ENCODE results near the gene PIK3R5.

Gene PIK3R5

DNA sequence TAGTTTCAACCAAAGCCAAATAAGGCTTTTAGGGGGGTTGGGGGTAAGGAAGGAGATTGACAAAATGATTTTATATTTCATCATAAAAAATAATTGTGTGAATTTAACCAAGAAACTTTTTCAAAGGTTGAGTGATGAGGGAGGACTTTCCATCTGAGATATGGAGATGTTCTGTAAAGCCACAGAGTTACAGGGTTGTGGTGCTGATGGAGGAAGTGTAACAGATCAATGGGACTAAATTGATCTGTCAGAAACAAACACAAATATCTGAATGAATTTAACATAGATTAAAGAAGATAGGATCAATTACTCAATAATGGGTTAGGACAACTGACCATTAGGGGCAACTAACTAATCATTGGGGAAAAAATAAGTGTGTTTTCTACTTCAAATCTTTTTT, 14.2 kb upstream of the PIK3R5 start:
- no peak for DNase-seq

DNA sequence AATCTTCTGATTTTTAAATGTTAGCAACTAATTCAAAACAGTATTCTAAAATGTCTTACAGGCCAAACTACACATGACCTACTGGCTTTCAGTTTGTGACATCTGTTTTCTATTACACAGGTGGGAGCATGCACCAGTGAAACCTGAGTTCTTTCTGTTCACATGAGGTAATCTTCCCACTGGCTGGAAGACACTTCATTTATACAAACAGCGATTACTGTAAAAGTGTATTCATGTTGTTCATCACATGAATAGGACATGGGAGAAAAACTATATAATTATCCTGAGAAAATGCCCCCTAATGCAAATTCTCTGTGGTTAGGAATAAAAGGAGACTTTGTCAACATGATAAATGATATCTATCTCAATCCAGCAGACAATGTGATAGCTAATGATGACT, 11.1 kb upstream of the PIK3R5 start:
- Histone ChIP-seq H3K27ac (no peak overlapping the region), H3K27me3 (ENCODE audit: insufficient read depth, low read depth, severe bottlenecking) (no peaks in the 10 kb centered on the region), H3K9me3 (ENCODE audit: severe bottlenecking) (peaks cover 2% of the 10 kb centered on the region), H3K36me3 (no peaks in the 10 kb centered on the region), H3K4me3 (ENCODE audit: low read depth, low read length) (no peak overlapping the region)
- TF ChIP-seq, protein P1, sequence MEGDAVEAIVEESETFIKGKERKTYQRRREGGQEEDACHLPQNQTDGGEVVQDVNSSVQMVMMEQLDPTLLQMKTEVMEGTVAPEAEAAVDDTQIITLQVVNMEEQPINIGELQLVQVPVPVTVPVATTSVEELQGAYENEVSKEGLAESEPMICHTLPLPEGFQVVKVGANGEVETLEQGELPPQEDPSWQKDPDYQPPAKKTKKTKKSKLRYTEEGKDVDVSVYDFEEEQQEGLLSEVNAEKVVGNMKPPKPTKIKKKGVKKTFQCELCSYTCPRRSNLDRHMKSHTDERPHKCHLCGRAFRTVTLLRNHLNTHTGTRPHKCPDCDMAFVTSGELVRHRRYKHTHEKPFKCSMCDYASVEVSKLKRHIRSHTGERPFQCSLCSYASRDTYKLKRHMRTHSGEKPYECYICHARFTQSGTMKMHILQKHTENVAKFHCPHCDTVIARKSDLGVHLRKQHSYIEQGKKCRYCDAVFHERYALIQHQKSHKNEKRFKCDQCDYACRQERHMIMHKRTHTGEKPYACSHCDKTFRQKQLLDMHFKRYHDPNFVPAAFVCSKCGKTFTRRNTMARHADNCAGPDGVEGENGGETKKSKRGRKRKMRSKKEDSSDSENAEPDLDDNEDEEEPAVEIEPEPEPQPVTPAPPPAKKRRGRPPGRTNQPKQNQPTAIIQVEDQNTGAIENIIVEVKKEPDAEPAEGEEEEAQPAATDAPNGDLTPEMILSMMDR (IDR thresholded peaks at IDR 0.05; ENCODE audit: low read depth, low read length) = no peak
- no peak for DNase-seq

More for the DNA sequence above, 14.2 kb upstream of the PIK3R5 start:
- no peak overlapping the region for H3K4me3 ChIP-seq (ENCODE audit: low read depth, low read length)
- TF ChIP-seq, protein P1 (IDR thresholded peaks at IDR 0.05; ENCODE audit: low read depth, low read length) = no peak
- H3K9me3 ChIP-seq (ENCODE audit: severe bottlenecking) = no peaks in the 10 kb centered on the region
- H3K36me3 ChIP-seq = no peaks in the 10 kb centered on the region
- H3K27me3 ChIP-seq (ENCODE audit: insufficient read depth, low read depth, severe bottlenecking) = no peaks in the 10 kb centered on the region
- no peak overlapping the region for H3K27ac ChIP-seq

DNA sequence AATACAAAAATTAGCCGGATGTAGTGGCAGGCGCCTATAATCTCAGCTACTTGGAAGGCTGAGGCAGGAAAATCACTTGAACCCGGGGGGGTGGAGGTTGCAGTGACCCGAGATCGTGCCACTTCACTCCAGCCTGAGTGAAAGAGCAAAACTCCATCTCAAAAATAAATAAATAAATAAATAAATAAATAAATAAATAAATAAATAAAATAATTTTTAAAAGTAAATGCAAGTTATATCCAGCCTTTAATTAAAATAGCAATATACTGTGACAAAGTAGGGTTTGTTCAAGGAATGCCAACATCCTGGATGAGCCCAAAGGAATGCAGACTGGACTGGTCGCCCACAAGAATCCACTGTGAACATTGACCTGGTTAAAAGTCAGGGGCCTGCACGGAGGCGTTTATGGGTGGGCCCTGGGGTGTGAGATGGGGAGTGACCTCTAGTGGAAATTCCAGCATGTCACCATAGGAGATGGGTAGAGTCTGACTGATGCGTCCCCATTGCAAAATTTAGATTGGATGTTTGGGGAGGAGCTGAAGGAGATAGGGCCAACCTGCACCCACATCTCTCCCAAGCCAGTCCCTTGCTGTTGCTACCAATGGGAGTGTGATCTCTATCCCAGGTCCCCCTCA, 9.7 kb upstream of the PIK3R5 start:
- Histone ChIP-seq H3K27me3 (ENCODE audit: insufficient read depth, low read depth, severe bottlenecking) (no peaks in the 10 kb centered on the region), H3K9me3 (ENCODE audit: severe bottlenecking) (peaks cover 2% of the 10 kb centered on the region)

DNA sequence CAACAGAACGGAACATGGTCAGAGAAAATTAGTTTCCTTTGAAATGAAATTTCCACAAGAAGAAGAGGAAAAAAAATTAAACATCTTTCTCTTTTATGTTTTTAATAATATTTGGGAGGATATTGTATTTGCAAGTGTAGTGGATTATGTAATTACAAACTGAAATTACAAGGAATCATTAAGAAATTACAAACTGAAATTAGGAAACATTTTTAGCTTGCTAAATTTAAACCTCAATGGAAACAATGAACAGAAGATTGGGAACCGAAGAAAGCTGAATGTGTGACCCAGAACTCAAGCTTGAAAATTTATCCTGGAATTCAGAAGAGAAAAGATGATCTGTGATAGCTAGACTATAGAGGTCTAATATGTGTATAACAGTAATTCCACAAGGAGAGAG, 4.4 kb upstream of the PIK3R5 start:
- no peak overlapping the region for H3K4me3 ChIP-seq (ENCODE audit: low read depth, low read length)
- H3K27me3 ChIP-seq (ENCODE audit: insufficient read depth, low read depth, severe bottlenecking) = no peaks in the 10 kb centered on the region
- no peaks in the 10 kb centered on the region for H3K36me3 ChIP-seq
- DNase-seq = no peak
- H3K27ac ChIP-seq = no peak overlapping the region
- TF ChIP-seq, protein P1 (IDR thresholded peaks at IDR 0.05; ENCODE audit: low read depth, low read length) = no peak
- H3K9me3 ChIP-seq (ENCODE audit: severe bottlenecking) = peaks cover 2% of the 10 kb centered on the region

More for the DNA sequence above, 9.7 kb upstream of the PIK3R5 start:
- TF ChIP-seq, protein P1 (IDR thresholded peaks at IDR 0.05; ENCODE audit: low read depth, low read length) = no peak
- Histone ChIP-seq H3K36me3 (no peaks in the 10 kb centered on the region), H3K27ac (no peak overlapping the region), H3K4me3 (ENCODE audit: low read depth, low read length) (no peak overlapping the region)
- DNase-seq = no peak

DNA sequence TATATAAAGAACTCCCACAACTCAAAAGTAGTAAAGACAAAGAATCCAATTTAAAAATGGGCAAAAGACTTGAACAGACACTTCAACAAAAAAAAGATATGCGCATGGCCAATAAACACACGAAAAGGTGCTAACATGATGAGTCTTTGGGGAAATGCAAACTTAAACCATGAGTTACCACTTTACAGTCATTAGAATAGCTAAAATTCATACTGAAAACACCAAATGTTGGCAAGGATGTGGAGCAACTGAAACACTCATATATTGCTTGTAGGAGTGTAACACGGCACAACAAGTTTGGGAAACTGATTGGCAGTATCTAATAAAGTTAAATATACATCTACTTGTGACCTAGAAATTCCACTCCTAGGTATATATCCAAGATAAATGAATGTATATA, 3.0 kb upstream of the PIK3R5 start:
- Histone ChIP-seq H3K9me3 (ENCODE audit: severe bottlenecking) (peaks cover 2% of the 10 kb centered on the region), H3K4me3 (ENCODE audit: low read depth, low read length) (no peak overlapping the region), H3K27me3 (ENCODE audit: insufficient read depth, low read depth, severe bottlenecking) (no peaks in the 10 kb centered on the region), H3K36me3 (no peaks in the 10 kb centered on the region), H3K27ac (no peak overlapping the region)
- no peak for DNase-seq
- TF ChIP-seq, protein P1 (IDR thresholded peaks at IDR 0.05; ENCODE audit: low read depth, low read length) = no peak

DNA sequence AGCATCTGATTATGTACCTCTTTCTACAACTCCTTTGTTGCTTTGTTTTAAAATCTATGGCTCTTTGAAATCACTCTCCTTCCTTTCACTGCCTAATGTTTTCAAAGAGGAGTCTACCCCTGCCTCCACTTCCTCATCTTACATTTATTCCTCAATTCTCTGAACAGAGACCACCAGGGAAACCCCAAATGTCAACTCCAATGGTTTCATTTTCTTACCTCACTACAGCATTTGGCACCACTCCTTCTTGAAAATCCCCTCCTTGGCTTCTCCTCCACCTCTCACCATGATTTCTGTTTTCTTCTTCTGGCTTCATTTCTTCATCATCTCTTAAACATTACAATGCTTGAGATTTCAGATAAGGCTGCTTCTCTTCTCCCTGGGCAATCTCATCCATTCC, 2.4 kb upstream of the PIK3R5 start:
- H3K27me3 ChIP-seq (ENCODE audit: insufficient read depth, low read depth, severe bottlenecking) = no peaks in the 10 kb centered on the region
- no peak overlapping the region for H3K4me3 ChIP-seq (ENCODE audit: low read depth, low read length)
- peaks cover 2% of the 10 kb centered on the region for H3K9me3 ChIP-seq (ENCODE audit: severe bottlenecking)
- no peak overlapping the region for H3K27ac ChIP-seq
- TF ChIP-seq, protein P1 (IDR thresholded peaks at IDR 0.05; ENCODE audit: low read depth, low read length) = no peak
- H3K36me3 ChIP-seq = no peaks in the 10 kb centered on the region
- no peak for DNase-seq
